Upper lobe of right lung (tissue), 1 donor: Measurements from ENCODE around the gene RBPJL. TPM values are rescaled to one million over a fixed set of nuclear protein-coding genes. Genes with fewer than 3 reads are reported as not detected.

Experiments
- ATAC-seq: fragments of 200-7000 bp; cut with Tn5 transposase; one replicate; pipeline ENCODE4 v1.9.1; 2020; ENCODE audit warnings: mild to moderate bottlenecking, moderate library complexity
- DNase-seq: peaks from one replicate; pipeline ENCODE4 v3.0.0-alpha.2; 2020
- H3K27ac ChIP-seq: fragments of 200-600 bp; one replicate; pipeline ENCODE4 v1.8.0; 2022
- H3K27me3 ChIP-seq: fragments of 200-600 bp; one replicate; pipeline ENCODE4 v1.8.0; 2022; ENCODE audit warnings: mild to moderate bottlenecking
- H3K36me3 ChIP-seq: fragments of 200-600 bp; one replicate; pipeline ENCODE4 v1.8.0; 2022
- H3K4me1 ChIP-seq: fragments of 200-600 bp; one replicate; pipeline ENCODE4 v1.8.0; 2022
- H3K4me3 ChIP-seq: fragments of 200-600 bp; one replicate; pipeline ENCODE4 v1.8.0; 2022; ENCODE audit warnings: mild to moderate bottlenecking
- H3K9me3 ChIP-seq: fragments of 200-600 bp; one replicate; pipeline ENCODE4 v1.8.0; 2022
- CTCF ChIP-seq: fragments of 200-600 bp; IDR thresholded peaks from one replicate; pipeline ENCODE4 v1.8.0; 2022; ENCODE audit warnings: antibody characterized with exemption
- intact Hi-C: fragments of 100-400 bp; cut with DNase I; formaldehyde crosslinking; loops from one replicate; pipeline ENCODE4 v1.11.0; 2022
- total RNA-seq: library from RNA; stranded (reverse); fragmentation: NEBNext Ultra II Directional; extraction: Animal tissue kit (Norgen Biotek cat#: 25700); gene quantifications from one replicate; pipeline ENCODE4 v1.2.1, GENCODE V29; 2021
- donor health status: DM: no; HTN: yes; CAD: no; lungs with severe emphysema.

RBPJL gene
- total RNA-seq, 1 donor from 2014 or later, result not detected

GRCh38 chr20:45313065-45313695, 6.5 kb downstream of the RBPJL start:
- H3K4me3 ChIP-seq, result no peak overlapping the region
- DNase-seq (peak; percentile 29), ATAC-seq (no peak)
- no peak for TF ChIP-seq CTCF
- no peak overlapping the region for H3K27ac ChIP-seq
- no peaks in the 10 kb centered on the region for H3K9me3 ChIP-seq
- H3K27me3 ChIP-seq, result peaks cover 48% of the 10 kb centered on the region
- no peaks in the 10 kb centered on the region for H3K36me3 ChIP-seq
- H3K4me1 ChIP-seq, result no peaks in the 10 kb centered on the region
- intact Hi-C loops, result no loop called here

GRCh38 chr20:45313943-45314342, 7.3 kb downstream of the RBPJL start:
- Histone ChIP-seq H3K36me3 (no peaks in the 10 kb centered on the region), H3K27me3 (peaks cover 48% of the 10 kb centered on the region), H3K4me3 (no peak overlapping the region), H3K4me1 (no peaks in the 10 kb centered on the region), H3K27ac (no peak overlapping the region), H3K9me3 (no peaks in the 10 kb centered on the region)
- intact Hi-C loops, result no loop called here
- DNase-seq (peak; percentile 48), ATAC-seq (no peak)
- no peak for TF ChIP-seq CTCF

GRCh38 chr20:45315672-45316071, 9.0 kb downstream of the RBPJL start:
- Histone ChIP-seq H3K4me1 (no peaks in the 10 kb centered on the region), H3K36me3 (no peaks in the 10 kb centered on the region), H3K27me3 (peaks cover 48% of the 10 kb centered on the region), H3K27ac (no peak overlapping the region), H3K4me3 (no peak overlapping the region), H3K9me3 (no peaks in the 10 kb centered on the region)
- DNase-seq, result no peak
- TF ChIP-seq CTCF, result no peak
- ATAC-seq, result no peak
- intact Hi-C loops, result no loop called here

GRCh38 chr20:45316150-45317080, 9.8 kb downstream of the RBPJL start:
- intact Hi-C loops, result no loop called here
- Histone ChIP-seq H3K36me3 (no peaks in the 10 kb centered on the region), H3K9me3 (no peaks in the 10 kb centered on the region), H3K27ac (no peak overlapping the region), H3K4me1 (no peaks in the 10 kb centered on the region), H3K4me3 (no peak overlapping the region), H3K27me3 (peaks cover 45% of the 10 kb centered on the region)
- ATAC-seq, result no peak
- TF ChIP-seq CTCF, result no peak
- DNase-seq, result no peak

- no peak for DNase-seq
- no peaks in the 10 kb centered on the region for H3K9me3 ChIP-seq
- ATAC-seq, result no peak
- intact Hi-C loops, result no loop called here
- H3K36me3 ChIP-seq, result no peaks in the 10 kb centered on the region
- no peak overlapping the region for H3K27ac ChIP-seq
- no peak overlapping the region for H3K4me3 ChIP-seq
- no peaks in the 10 kb centered on the region for H3K4me1 ChIP-seq
- H3K27me3 ChIP-seq, result peaks cover 33% of the 10 kb centered on the region
- TF ChIP-seq CTCF, result no peak
Observed at GRCh38 chr20:45317826-45318225, 11.2 kb downstream of the RBPJL start.
